CD4-positive, alpha-beta T cell treated with Interleukin-21 for 1 hour (primary cell): Measurements from ENCODE around the gene OR1J2.

Source experiments
- DNase-seq: peaks from one replicate; pipeline ENCODE4 v3.0.0-alpha.2; 2020

The OR1J2 gene

DNA sequence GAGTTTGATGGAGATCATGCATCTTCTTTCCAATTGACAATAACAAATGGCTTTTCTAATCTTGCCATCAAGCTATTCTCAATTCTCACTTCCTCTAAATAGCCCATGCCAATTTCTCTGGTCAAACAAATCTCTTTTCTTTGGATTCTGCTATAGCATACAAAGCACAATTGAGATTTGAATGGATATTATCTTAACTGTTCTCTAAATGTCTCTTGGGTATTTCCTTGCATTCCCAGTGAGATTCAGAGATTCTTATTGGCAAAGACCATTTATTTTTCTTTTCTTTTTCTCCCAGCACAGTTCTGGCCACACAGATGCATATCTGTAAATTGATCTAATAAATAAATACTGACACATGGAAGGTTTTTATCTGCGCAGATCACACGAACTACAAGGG, 42.2 kb downstream of the OR1J2 start, which contains the start of gene OR1N2:
OR1N2 (plus strand) TSS at position 301 of the 400 bp plus-strand sequence. CDS start 100 bp downstream, outside the sequence.
- DNase-seq: no peak
